B cell (primary cell): ENCODE results near the gene MICU2. TPM values are rescaled to one million over a fixed set of nuclear protein-coding genes. Genes with fewer than 3 reads are reported as not detected.

ENCODE experiments used
- ATAC-seq: fragments of 200-7000 bp; cut with Tn5 transposase; one replicate; pipeline ENCODE4 v1.10.0; 2021; ENCODE audit warnings: low read depth, mild to moderate bottlenecking, moderate number of reproducible peaks, moderate library complexity
- CTCF ChIA-PET: fragments of 350-600 bp; sonication (Branson Sonifier 250); formaldehyde crosslinking; loops from one replicate; lab custom pipeline; 2021; ENCODE audit warnings: antibody characterized with exemption, inconsistent platforms; lab: Charles Lee
- POLR2A ChIA-PET: fragments of 350-600 bp; sonication (Branson Sonifier 250); formaldehyde crosslinking; loops from one replicate; lab custom pipeline; 2021; ENCODE audit warnings: antibody characterized with exemption; lab: Charles Lee
- DNase-seq: peaks from one replicate; pipeline ENCODE4 v3.0.0; 2013
- H2AFZ ChIP-seq: 2 replicates; pipeline ENCODE4 v1.6.1; 2012; ENCODE audit warnings: mild to moderate bottlenecking, low read depth, low read length; ENCODE audit not compliant: insufficient read depth, poor library complexity, severe bottlenecking
- H3K27ac ChIP-seq, 2 donors: 1 replicate in 1 of 2; 2 replicates in 1 of 2; pipeline ENCODE4 v1.5.1; 2012 to 2013; ENCODE audit warnings: low read length in 2 of 2, mild to moderate bottlenecking in 2 of 2, moderate library complexity in 1 of 2
- H3K27me3 ChIP-seq, 4 experiments: fragments of 200-600 bp in 1 of 4; sonication (generic) in 1 of 4; replicated peaks in 1 of 4; 1 replicate in 2 of 4; 2 replicates in 2 of 4; pipeline versions ENCODE4 v1.6.1 to v1.7.0; 2013 to 2016; ENCODE audit warnings: low read length in 3 of 4, mild to moderate bottlenecking in 2 of 4, mixed read lengths in 1 of 4, moderate library complexity in 1 of 4; ENCODE audit not compliant: insufficient read depth in 4 of 4, control insufficient read depth in 3 of 4; ENCODE audit errors: control extremely low read depth in 1 of 4
- H3K36me3 ChIP-seq, 2 experiments: replicated peaks in 1 of 2; 1 replicate in 1 of 2; 2 replicates in 1 of 2; pipeline versions ENCODE4 v1.6.1 to v1.7.1; 2013; ENCODE audit warnings: low read length in 1 of 2; ENCODE audit not compliant: insufficient read depth in 2 of 2, control insufficient read depth in 1 of 2; ENCODE audit errors: control extremely low read depth in 1 of 2, extremely low read depth in 1 of 2
- H3K4me1 ChIP-seq, 2 donors: fragments of 200-600 bp in 1 of 2; sonication (generic) in 1 of 2; 1 replicate in 1 of 2; 2 replicates in 1 of 2; pipeline versions ENCODE4 v1.5.1 to v1.6.1; 2013 to 2017; ENCODE audit warnings: low read length in 2 of 2; ENCODE audit not compliant: control insufficient read depth in 2 of 2, insufficient read depth in 2 of 2
- H3K4me2 ChIP-seq: replicated peaks from 2 replicates; pipeline ENCODE3; 2012; ENCODE audit warnings: mild to moderate bottlenecking, low read depth, low read length; ENCODE audit not compliant: poor library complexity, severe bottlenecking
- H3K4me3 ChIP-seq, 5 experiments: fragments of 200-600 bp in 1 of 5; sonication (generic) in 1 of 5; 1 replicate in 3 of 5; 2 replicates in 2 of 5; pipeline versions ENCODE4 v1.5.1 to v1.7.0; 2011 to 2016; ENCODE audit warnings: low read length in 4 of 5, mild to moderate bottlenecking in 4 of 5, low read depth in 2 of 5, control low read depth in 1 of 5, moderate library complexity in 1 of 5; ENCODE audit not compliant: insufficient read depth in 1 of 5; ENCODE audit errors: control extremely low read depth in 1 of 5, extremely low read depth in 1 of 5
- H3K79me2 ChIP-seq: fragments of 200-600 bp; sonication (generic); one replicate; pipeline ENCODE4 v1.6.0; 2016; ENCODE audit warnings: low read length; ENCODE audit not compliant: control insufficient read depth, insufficient read depth
- H3K9ac ChIP-seq: fragments of 200-600 bp; sonication (generic); 2 replicates; pipeline ENCODE4 v1.6.1; 2017; ENCODE audit warnings: mild to moderate bottlenecking, low read length, moderate library complexity
- H3K9me3 ChIP-seq, 3 donors: one replicate each; pipeline versions ENCODE4 v1.6.1 to v1.7.1; 2013; ENCODE audit warnings: low read length in 2 of 3; ENCODE audit not compliant: control insufficient read depth in 2 of 3, insufficient read depth in 1 of 3; ENCODE audit errors: control extremely low read depth in 1 of 3
- H4K20me1 ChIP-seq: 2 replicates; pipeline ENCODE4 v1.6.0; 2012; ENCODE audit warnings: mild to moderate bottlenecking, low read length; ENCODE audit not compliant: insufficient read depth, control insufficient read depth, poor library complexity, severe bottlenecking
- H3K27ac Mint-ChIP-seq: one replicate; pipeline ENCODE4 v1.8.0; 2021; ENCODE audit warnings: mixed read lengths
- H3K27me3 Mint-ChIP-seq: one replicate; pipeline ENCODE4 v1.8.0; 2021; ENCODE audit warnings: mixed read lengths
- H3K4me1 Mint-ChIP-seq: one replicate; pipeline ENCODE4 v1.8.0; 2021; ENCODE audit warnings: mixed read lengths
- H3K4me3 Mint-ChIP-seq: one replicate; pipeline ENCODE4 v1.8.0; 2021; ENCODE audit warnings: mixed read lengths
- H3K9me3 Mint-ChIP-seq: one replicate; pipeline ENCODE4 v1.8.0; 2022; ENCODE audit warnings: mixed read lengths; ENCODE audit not compliant: insufficient read depth
- EZH2 ChIP-seq: IDR thresholded peaks from 2 replicates; pipeline ENCODE4 v1.6.1; 2012; ENCODE audit warnings: borderline replicate concordance, low read depth, mild to moderate bottlenecking, moderate library complexity, low read length; ENCODE audit not compliant: insufficient read depth, poor library complexity, severe bottlenecking
- WGBS: methylation state at CpG from one replicate; pipeline ENCODE4 v1.1.5; 2013; ENCODE audit warnings: missing lambda C conversion rate; ENCODE audit not compliant: insufficient coverage; 5-methylcytosine and 5-hydroxymethylcytosine counted together
- intact Hi-C: fragments of 100-400 bp; cut with micrococcal nuclease; formaldehyde crosslinking; loops from one replicate; pipeline ENCODE4 v1.10.0; 2022
- polyA plus RNA-seq: library from polyadenylated mRNA; depleted of rRNA; stranded (reverse); fragments of >200 nt; gene quantifications from 2 replicates; pipeline ENCODE4 v1.2.3, GENCODE V29; 2012
- total RNA-seq, 2 donors: library from RNA; stranded (reverse); fragments of 120-200 nt in 1 of 2; gene quantifications; 1 replicate in 1 of 2; 2 replicates in 1 of 2; pipeline versions ENCODE4 v1.2.3 to v1.2.4, GENCODE V29; 2013 to 2022
- TF ChIP-seq, protein P1 (sequence below): fragments of 200-600 bp; IDR thresholded peaks from one replicate; pipeline ENCODE4 v1.8.0; 2022; ENCODE audit warnings: antibody characterized with exemption, mild to moderate bottlenecking

The MICU2 gene
- total and polyA plus RNA-seq, 2 donors (not counting 1 experiment from before 2014, with no cell fraction given), result 52.2 to 56.7 TPM

DNA sequence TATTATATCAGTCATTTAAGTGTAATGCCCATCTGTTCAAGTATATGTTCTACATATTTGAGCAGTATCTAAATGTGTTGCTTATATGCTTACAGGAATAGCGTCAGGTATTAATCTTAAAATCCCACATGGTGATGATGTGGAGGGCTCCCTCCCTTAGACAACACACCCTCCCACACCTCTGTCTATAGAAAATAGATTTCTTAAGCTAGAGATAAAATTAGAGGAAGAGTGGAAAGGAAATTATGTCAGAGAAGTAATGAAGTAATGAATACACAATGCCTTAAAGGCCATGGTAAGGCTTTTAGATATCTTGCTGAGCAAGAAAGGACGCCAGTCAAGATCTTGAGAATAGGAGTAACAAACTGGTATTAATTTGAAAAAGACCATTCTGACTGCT is 157.3 kb downstream of the MICU2 start:
- ATAC-seq (no peak), DNase-seq (no peak)
- Histone ChIP-seq H3K4me2 (no peak overlapping the region), H3K9ac (no peak overlapping the region), H3K27me3 (no peaks in the 10 kb centered on the region), H3K4me1 (peaks cover 0 to 2% of the 10 kb centered on the region in 2 donors), H3K27ac (no peak overlapping the region), H3K79me2 (peaks cover 78% of the 10 kb centered on the region), H3K4me3 (no peak overlapping the region), H3K9me3 (no peaks in the 10 kb centered on the region), H3K36me3 (peaks cover 0 to 3% of the 10 kb centered on the region in 2 experiments), H4K20me1 (peaks cover 48% of the 10 kb centered on the region), H2AFZ (no peak overlapping the region)
- ChIA-PET POLR2A (no interaction called here), CTCF (no interaction called here)
- TF ChIP-seq, protein P1, sequence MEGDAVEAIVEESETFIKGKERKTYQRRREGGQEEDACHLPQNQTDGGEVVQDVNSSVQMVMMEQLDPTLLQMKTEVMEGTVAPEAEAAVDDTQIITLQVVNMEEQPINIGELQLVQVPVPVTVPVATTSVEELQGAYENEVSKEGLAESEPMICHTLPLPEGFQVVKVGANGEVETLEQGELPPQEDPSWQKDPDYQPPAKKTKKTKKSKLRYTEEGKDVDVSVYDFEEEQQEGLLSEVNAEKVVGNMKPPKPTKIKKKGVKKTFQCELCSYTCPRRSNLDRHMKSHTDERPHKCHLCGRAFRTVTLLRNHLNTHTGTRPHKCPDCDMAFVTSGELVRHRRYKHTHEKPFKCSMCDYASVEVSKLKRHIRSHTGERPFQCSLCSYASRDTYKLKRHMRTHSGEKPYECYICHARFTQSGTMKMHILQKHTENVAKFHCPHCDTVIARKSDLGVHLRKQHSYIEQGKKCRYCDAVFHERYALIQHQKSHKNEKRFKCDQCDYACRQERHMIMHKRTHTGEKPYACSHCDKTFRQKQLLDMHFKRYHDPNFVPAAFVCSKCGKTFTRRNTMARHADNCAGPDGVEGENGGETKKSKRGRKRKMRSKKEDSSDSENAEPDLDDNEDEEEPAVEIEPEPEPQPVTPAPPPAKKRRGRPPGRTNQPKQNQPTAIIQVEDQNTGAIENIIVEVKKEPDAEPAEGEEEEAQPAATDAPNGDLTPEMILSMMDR, result no peak
- no peak for TF ChIP-seq EZH2
- intact Hi-C loops, result no loop called here
- H3K27me3 Mint-ChIP-seq, result no peaks in the 10 kb centered on the region
- no peaks in the 10 kb centered on the region for H3K9me3 Mint-ChIP-seq
- WGBS, result 67% methylated on average over 1 of the region's 2 CpGs
- H3K4me3 Mint-ChIP-seq, result no peak overlapping the region
- H3K27ac Mint-ChIP-seq, result no peak overlapping the region
- peaks cover 37% of the 10 kb centered on the region for H3K4me1 Mint-ChIP-seq

GRCh38 chr13:21445759-21446158 is 158.2 kb downstream of the MICU2 start:
- H3K4me3 Mint-ChIP-seq, result no peak overlapping the region
- TF ChIP-seq EZH2, result no peak
- TF ChIP-seq, protein P1, result no peak
- H2AFZ ChIP-seq, result no peak overlapping the region
- intact Hi-C loops, result no loop called here
- no peak overlapping the region for H3K9ac ChIP-seq
- H3K27me3 ChIP-seq, result no peaks in the 10 kb centered on the region
- peaks cover 39% of the 10 kb centered on the region for H4K20me1 ChIP-seq
- peaks cover 72% of the 10 kb centered on the region for H3K79me2 ChIP-seq
- POLR2A ChIA-PET, result no interaction called here
- CTCF ChIA-PET, result no interaction called here
- peaks cover 0 to 3% of the 10 kb centered on the region in 2 experiments for H3K36me3 ChIP-seq
- no peak overlapping the region for H3K27ac Mint-ChIP-seq
- peaks cover under 1 to 5% of the 10 kb centered on the region in 2 donors for H3K4me1 ChIP-seq
- 98% methylated on average over 5 of the region's 6 CpGs for WGBS
- no peak overlapping the region for H3K4me2 ChIP-seq
- H3K27me3 Mint-ChIP-seq, result no peaks in the 10 kb centered on the region
- no peak overlapping the region for H3K4me3 ChIP-seq
- DNase-seq (no peak), ATAC-seq (no peak)
- no peaks in the 10 kb centered on the region for H3K9me3 ChIP-seq
- H3K9me3 Mint-ChIP-seq, result no peaks in the 10 kb centered on the region
- H3K4me1 Mint-ChIP-seq, result peaks cover 42% of the 10 kb centered on the region
- no peak overlapping the region for H3K27ac ChIP-seq
